ENCODE results near the gene ACAA1. TPM values are rescaled to one million over a fixed set of nuclear protein-coding genes. Genes with fewer than 3 reads are reported as not detected.

Gene ACAA1
- total and polyA plus RNA-seq, 10 of the 15 experiments (the other 5 are each of a cell fraction or from before 2014, with no cell fraction given) = 5.7 to 85.4 (median 60.6) TPM

DNA sequence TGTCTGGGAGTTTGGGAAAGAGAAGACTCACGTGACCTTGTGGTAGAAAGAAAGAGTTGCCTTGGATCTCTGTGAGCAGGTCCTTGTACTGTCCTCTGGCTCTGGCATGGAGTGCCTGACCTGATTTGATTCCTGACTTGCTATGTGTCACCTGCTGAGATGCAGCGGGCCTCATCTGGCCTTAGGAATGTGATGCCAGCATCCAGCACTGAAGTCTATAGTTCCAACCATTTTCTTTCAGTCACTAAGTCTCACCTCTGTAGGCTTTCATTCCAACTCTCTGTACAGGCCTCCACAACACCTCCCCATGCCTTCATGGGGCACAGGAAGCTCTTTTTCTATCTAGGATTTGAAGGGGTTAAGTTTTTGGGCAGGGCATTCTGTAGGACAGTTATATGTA lies 16.3 kb upstream of the ACAA1 start (continued):
- TF ChIP-seq, protein P1, sequence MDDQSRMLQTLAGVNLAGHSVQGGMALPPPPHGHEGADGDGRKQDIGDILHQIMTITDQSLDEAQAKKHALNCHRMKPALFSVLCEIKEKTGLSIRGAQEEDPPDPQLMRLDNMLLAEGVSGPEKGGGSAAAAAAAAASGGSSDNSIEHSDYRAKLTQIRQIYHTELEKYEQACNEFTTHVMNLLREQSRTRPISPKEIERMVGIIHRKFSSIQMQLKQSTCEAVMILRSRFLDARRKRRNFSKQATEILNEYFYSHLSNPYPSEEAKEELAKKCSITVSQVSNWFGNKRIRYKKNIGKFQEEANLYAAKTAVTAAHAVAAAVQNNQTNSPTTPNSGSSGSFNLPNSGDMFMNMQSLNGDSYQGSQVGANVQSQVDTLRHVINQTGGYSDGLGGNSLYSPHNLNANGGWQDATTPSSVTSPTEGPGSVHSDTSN (IDR thresholded peaks at IDR 0.05; ENCODE audit: insufficient replicate concordance, low read depth, low read length) = no peak
- TF ChIP-seq RAD51 (IDR thresholded peaks at IDR 0.05) (no peak), ZNF207 (IDR thresholded peaks at IDR 0.05; ENCODE audit: borderline replicate concordance) (no peak), SREBF2 (IDR thresholded peaks at IDR 0.05; ENCODE audit: low read length) (no peak), TBL1XR1 (IDR thresholded peaks at IDR 0.05; ENCODE audit: low read depth, low read length) (no peak), MXI1 (IDR thresholded peaks at IDR 0.05; ENCODE audit: low read depth, low read length) (no peak), IKZF1 (conservative IDR thresholded peaks at IDR 0.05) (no peak), SUZ12 (IDR thresholded peaks at IDR 0.05; ENCODE audit: unreplicated experiment) (no peak)

DNA sequence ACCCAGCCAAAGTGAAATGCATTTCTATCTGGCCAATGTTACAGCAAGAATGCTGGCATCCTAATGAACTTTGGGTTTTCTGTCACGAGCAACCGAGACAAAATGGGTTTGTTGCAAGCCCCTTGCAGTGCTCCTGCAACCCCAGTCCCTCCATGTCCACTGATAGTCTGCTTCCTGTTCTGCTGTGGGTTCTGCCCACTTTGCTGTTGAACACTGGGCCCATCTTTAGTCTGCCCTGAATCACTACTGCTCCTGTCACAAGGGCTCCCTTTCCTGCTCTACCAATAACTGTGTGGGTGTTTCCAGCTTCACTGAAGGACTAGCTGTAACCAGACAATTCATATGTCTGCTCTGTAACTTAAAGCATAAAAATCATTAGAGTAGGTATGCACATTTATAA lies 15.7 kb upstream of the ACAA1 start:
- SMC1A ChIA-PET (ENCODE audit: uncharacterized antibody, unreplicated experiment) = interaction anchor here (1.3 to 10.2 kb wide), 3 partner anchors 12 to 58 kb away, joined by 4 to 89 read pairs (median 64); partner anchors contain the start of genes ACAA1, MYD88 and OXSR1
- BruUV-seq (replicated peaks) = no TSS peak
- no peak overlapping the region for H3K9ac ChIP-seq (ENCODE audit: control insufficient read depth, insufficient read depth, low read length)
- no peak overlapping the region for H2AFZ ChIP-seq (ENCODE audit: control insufficient read depth, low read depth, low read length)
- FAIRE-seq = no peak
- H3K36me3 ChIP-seq (ENCODE audit: control insufficient read depth in 2 of 2, insufficient read depth in 2 of 2, low read length in 1 of 2) = no peaks in the 10 kb centered on the region
- H3K79me2 ChIP-seq (ENCODE audit: control insufficient read depth, insufficient read depth, low read length) = no peaks in the 10 kb centered on the region
- intact Hi-C loops (cut with micrococcal nuclease; ENCODE audit: unreplicated experiment) = no loop called here
- 0 out of 3 replicates have a peak, but pooled peaks cover under 1% of the 10 kb centered on the region for H3K9me3 ChIP-seq (replicated peaks; ENCODE audit: control insufficient read depth, insufficient read depth, low read length)
- CTCF ChIA-PET = interaction anchor here (1.4 to 6.8 kb wide), 4 partner anchors 13 to 59 kb away, joined by 3 to 55 read pairs (median 3); partner anchors contain the start of genes MYD88 and OXSR1
- no peak overlapping the region for H3K27ac ChIP-seq (ENCODE audit: control insufficient read depth, insufficient read depth)
- no peak for DNase-seq (ENCODE audit: low read depth, low spot score)
- H3K27me3 ChIP-seq (replicated peaks in 1 of 2; ENCODE audit: control insufficient read depth in 2 of 2, insufficient read depth in 2 of 2, low read length in 1 of 2) = no peaks in the 10 kb centered on the region
- no peaks in the 10 kb centered on the region for H4K20me1 ChIP-seq (ENCODE audit: control insufficient read depth, insufficient read depth)
- POLR2A ChIA-PET = interaction anchor here (0.6 to 7.2 kb wide), 4 partner anchors 11 to 18 kb away, joined by 3 to 100 read pairs (median 30); partner anchors contain the start of genes ACAA1, MYD88 and OXSR1
- no peak overlapping the region for H3K4me3 ChIP-seq
- peaks cover 7% of the 10 kb centered on the region; the same call in 1 of the 2 replicates for H3K4me1 ChIP-seq (ENCODE audit: control insufficient read depth, insufficient read depth, low read length)
- in situ Hi-C loops (cut with MboI) = no loop called here
- 97% methylated on average over 2 of the region's 2 CpGs for WGBS (ENCODE audit: insufficient coverage, insufficient replicate concordance, low lambda C conversion rate, missing lambda C conversion rate)
- no peak overlapping the region for H3K4me2 ChIP-seq (ENCODE audit: control insufficient read depth, insufficient read depth)
- ATAC-seq = no peak
- RAD21 ChIA-PET (ENCODE audit: unreplicated experiment) = interaction anchor here (1.1 to 3.2 kb wide), 2 partner anchors 11 to 12 kb away, joined by 3 to 26 read pairs; partner anchors contain the start of gene OXSR1
- TF ChIP-seq BCL11A (IDR thresholded peaks at IDR 0.05; ENCODE audit: low read depth, low read length) (no peak), ZSCAN29 (IDR thresholded peaks at IDR 0.05) (no peak), CTCF (IDR thresholded peaks at IDR 0.05 in 2 of 3, conservative IDR thresholded peaks at IDR 0.05 in 1 of 3; ENCODE audit: control insufficient read depth in 2 of 3, extremely low read depth in 1 of 3, insufficient read depth in 1 of 3, low read depth in 3 of 3, low read length in 3 of 3) (no peak), MEF2A (IDR thresholded peaks at IDR 0.05; ENCODE audit: insufficient read depth, low read depth, low read length) (no peak), DPF2 (IDR thresholded peaks at IDR 0.05) (no peak), TCF7 (IDR thresholded peaks at IDR 0.05; ENCODE audit: borderline replicate concordance) (no peak), TAF1 (IDR thresholded peaks at IDR 0.05; ENCODE audit: borderline replicate concordance, low read depth, low read length) (no peak), ZNF24 (IDR thresholded peaks at IDR 0.05) (no peak), ZZZ3 (IDR thresholded peaks at IDR 0.05; ENCODE audit: control insufficient read depth, insufficient read length, low read depth) (no peak)
- TF ChIP-seq, protein P2, sequence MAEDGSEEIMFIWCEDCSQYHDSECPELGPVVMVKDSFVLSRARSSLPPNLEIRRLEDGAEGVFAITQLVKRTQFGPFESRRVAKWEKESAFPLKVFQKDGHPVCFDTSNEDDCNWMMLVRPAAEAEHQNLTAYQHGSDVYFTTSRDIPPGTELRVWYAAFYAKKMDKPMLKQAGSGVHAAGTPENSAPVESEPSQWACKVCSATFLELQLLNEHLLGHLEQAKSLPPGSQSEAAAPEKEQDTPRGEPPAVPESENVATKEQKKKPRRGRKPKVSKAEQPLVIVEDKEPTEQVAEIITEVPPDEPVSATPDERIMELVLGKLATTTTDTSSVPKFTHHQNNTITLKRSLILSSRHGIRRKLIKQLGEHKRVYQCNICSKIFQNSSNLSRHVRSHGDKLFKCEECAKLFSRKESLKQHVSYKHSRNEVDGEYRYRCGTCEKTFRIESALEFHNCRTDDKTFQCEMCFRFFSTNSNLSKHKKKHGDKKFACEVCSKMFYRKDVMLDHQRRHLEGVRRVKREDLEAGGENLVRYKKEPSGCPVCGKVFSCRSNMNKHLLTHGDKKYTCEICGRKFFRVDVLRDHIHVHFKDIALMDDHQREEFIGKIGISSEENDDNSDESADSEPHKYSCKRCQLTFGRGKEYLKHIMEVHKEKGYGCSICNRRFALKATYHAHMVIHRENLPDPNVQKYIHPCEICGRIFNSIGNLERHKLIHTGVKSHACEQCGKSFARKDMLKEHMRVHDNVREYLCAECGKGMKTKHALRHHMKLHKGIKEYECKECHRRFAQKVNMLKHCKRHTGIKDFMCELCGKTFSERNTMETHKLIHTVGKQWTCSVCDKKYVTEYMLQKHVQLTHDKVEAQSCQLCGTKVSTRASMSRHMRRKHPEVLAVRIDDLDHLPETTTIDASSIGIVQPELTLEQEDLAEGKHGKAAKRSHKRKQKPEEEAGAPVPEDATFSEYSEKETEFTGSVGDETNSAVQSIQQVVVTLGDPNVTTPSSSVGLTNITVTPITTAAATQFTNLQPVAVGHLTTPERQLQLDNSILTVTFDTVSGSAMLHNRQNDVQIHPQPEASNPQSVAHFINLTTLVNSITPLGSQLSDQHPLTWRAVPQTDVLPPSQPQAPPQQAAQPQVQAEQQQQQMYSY (CRISPR knock-in tag; IDR thresholded peaks at IDR 0.05) = no peak

All from GM12878 (cell line).